Nephron progenitor cell (in vitro differentiated cells): ENCODE results near the gene DIS3.
"Not testable (repeated sequence)": the region's sequence is repeated elsewhere in the genome, so short reads cannot be mapped to it uniquely, and the experiment has no call there.

Experiments used
- DNase-seq: peaks from one replicate; pipeline ENCODE4 v3.0.0; 2021
- H3K27ac Mint-ChIP-seq: 2 replicates; pipeline ENCODE4 v1.8.0; 2021; ENCODE audit warnings: mild to moderate bottlenecking, moderate library complexity, mixed read lengths
- H3K27me3 Mint-ChIP-seq: 2 replicates; pipeline ENCODE4 v1.8.0; 2021; ENCODE audit warnings: mild to moderate bottlenecking, low read depth, mixed read lengths; ENCODE audit not compliant: poor library complexity
- H3K36me3 Mint-ChIP-seq: 2 replicates; pipeline ENCODE4 v1.8.0; 2021; ENCODE audit warnings: low read depth, mixed read lengths
- H3K4me1 Mint-ChIP-seq: 2 replicates; pipeline ENCODE4 v1.8.0; 2021; ENCODE audit warnings: mixed read lengths
- H3K4me3 Mint-ChIP-seq: 2 replicates; pipeline ENCODE4 v1.8.0; 2021; ENCODE audit warnings: mild to moderate bottlenecking, moderate library complexity, mixed read lengths
- H3K9me3 Mint-ChIP-seq: 2 replicates; pipeline ENCODE4 v1.8.0; 2021; ENCODE audit warnings: mild to moderate bottlenecking, moderate library complexity, mixed read lengths
- TF ChIP-seq, protein P1 (sequence below): fragments of 200-600 bp; sonication (generic); IDR thresholded peaks from 2 replicates; pipeline ENCODE4 v1.5.0; 2021; ENCODE audit warnings: antibody characterized with exemption

The DIS3 gene

DNA sequence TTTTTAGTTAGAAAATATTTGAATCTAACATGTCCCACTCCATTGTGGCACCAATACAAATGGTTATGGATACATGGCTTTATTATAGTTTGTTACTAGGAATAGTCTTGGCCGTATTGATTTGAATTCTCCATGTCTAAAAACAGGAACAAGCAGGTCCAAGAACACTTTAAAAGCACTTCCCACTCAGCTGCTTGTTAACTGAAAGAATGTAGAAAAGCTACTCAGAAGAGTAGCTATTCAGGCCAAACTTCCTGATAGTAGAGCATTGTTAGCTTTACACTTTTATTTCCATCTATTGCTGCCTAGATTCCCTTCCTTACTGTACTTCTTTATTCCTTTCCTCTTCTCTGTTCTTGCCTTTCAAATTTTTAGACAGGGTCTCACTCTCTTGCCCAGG is 7.1 kb upstream of the DIS3 start:
- H3K36me3 Mint-ChIP-seq, result peaks cover 60% of the 10 kb centered on the region
- no peaks in the 10 kb centered on the region for H3K9me3 Mint-ChIP-seq
- no peak for DNase-seq
- H3K27me3 Mint-ChIP-seq, result no peaks in the 10 kb centered on the region
- no peak overlapping the region for H3K4me3 Mint-ChIP-seq
- H3K4me1 Mint-ChIP-seq, result peaks cover 18% of the 10 kb centered on the region
- TF ChIP-seq, protein P1, sequence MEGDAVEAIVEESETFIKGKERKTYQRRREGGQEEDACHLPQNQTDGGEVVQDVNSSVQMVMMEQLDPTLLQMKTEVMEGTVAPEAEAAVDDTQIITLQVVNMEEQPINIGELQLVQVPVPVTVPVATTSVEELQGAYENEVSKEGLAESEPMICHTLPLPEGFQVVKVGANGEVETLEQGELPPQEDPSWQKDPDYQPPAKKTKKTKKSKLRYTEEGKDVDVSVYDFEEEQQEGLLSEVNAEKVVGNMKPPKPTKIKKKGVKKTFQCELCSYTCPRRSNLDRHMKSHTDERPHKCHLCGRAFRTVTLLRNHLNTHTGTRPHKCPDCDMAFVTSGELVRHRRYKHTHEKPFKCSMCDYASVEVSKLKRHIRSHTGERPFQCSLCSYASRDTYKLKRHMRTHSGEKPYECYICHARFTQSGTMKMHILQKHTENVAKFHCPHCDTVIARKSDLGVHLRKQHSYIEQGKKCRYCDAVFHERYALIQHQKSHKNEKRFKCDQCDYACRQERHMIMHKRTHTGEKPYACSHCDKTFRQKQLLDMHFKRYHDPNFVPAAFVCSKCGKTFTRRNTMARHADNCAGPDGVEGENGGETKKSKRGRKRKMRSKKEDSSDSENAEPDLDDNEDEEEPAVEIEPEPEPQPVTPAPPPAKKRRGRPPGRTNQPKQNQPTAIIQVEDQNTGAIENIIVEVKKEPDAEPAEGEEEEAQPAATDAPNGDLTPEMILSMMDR, result no peak
- no peak overlapping the region for H3K27ac Mint-ChIP-seq

DNA sequence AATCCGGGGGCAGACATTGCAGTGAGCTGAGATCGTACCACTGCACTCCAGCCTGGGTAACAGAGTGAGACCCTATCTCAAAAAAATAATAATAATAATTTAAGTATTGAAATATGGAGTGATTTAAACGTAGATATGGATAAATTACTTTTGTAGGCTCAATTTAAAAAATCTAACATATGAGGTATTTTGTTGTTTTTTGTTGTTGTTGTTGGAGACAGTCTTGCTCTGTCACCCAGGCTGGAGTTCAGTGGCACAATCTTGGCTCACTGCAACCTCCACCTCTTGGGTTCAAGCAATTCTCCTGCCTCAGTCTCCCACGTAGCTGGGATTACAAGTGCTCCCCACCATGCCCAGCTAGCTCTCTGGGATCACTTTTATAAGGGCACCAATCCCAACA is 3.0 kb upstream of the DIS3 start:
- not testable (repeated sequence) for DNase-seq, H3K27me3 Mint-ChIP-seq, H3K27ac Mint-ChIP-seq, H3K9me3 Mint-ChIP-seq
- peaks cover 48% of the 10 kb centered on the region for H3K4me1 Mint-ChIP-seq
- peak overlapping the region; percentile 31 for H3K4me3 Mint-ChIP-seq
- peaks cover 28% of the 10 kb centered on the region for H3K36me3 Mint-ChIP-seq

DNA sequence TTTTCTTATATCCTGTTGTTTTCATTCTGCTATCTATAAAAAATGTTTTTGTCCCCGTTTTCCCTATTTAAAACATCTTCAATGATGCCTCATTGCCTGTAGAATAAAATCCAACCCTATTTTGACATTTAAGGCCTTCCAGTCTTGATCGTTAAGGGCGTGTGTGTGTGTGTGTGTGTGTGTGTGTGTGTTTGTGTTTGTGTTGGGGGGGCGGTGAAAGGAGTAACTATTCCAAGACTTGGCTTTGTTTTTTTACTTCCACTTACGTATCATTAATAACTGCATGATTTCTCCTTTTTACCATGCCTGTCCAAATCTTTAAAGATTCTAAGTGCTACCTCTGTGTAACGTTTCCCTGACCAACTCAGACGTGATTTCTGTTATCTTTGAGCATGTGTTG is 1.0 kb upstream of the DIS3 start:
- TF ChIP-seq, protein P1, result no peak
- H3K27ac Mint-ChIP-seq, result peak overlapping the region; percentile 100
- H3K36me3 Mint-ChIP-seq, result peaks cover 34% of the 10 kb centered on the region
- no peaks in the 10 kb centered on the region for H3K27me3 Mint-ChIP-seq
- H3K9me3 Mint-ChIP-seq, result no peaks in the 10 kb centered on the region
- peak overlapping the region; percentile 98 for H3K4me3 Mint-ChIP-seq
- DNase-seq, result peak; percentile 8
- peaks cover 55% of the 10 kb centered on the region for H3K4me1 Mint-ChIP-seq

DNA sequence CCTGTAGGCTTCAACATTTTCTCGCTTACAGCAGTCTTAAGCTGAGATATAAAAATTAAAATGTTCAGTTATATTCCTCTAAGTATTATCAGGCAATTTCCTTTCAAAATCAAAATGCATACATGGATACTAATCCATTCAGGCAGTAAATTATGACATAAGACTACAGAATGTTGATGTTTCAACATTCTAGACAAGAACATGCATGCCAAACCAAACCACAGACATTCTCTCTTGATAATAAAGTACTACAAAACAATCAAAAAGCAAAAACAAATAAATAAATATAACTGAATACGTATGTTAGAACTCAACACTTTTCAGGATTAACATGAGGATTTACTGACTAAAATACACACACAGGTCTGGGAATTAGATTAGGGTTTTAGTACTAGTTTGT is 7.7 kb downstream of the DIS3 start:
- no peaks in the 10 kb centered on the region for H3K27me3 Mint-ChIP-seq
- peaks cover 72% of the 10 kb centered on the region for H3K36me3 Mint-ChIP-seq
- no peaks in the 10 kb centered on the region for H3K9me3 Mint-ChIP-seq
- H3K27ac Mint-ChIP-seq, result no peak overlapping the region
- TF ChIP-seq, protein P1, result no peak
- no peak for DNase-seq
- H3K4me3 Mint-ChIP-seq, result no peak overlapping the region
- no peaks in the 10 kb centered on the region for H3K4me1 Mint-ChIP-seq

DNA sequence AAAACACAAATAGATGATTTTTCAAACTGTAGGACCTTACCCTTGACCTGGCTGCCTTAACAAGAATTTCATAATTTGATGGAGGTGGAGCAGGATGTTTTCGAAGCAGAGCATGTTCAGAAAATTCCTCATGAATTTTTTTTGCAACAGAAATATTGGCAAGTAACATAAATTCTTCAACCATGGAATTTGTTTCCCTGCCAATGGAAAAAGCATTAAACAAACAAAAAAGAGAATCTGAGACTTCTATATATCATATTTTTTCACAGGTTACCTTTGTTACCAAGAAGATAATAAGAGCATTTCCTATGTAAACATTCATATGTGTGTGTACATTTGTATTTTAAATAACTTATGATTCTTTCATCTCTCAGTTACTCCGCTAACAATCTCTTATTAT is 18.3 kb downstream of the DIS3 start:
- H3K27me3 Mint-ChIP-seq, result no peaks in the 10 kb centered on the region
- H3K36me3 Mint-ChIP-seq, result peaks cover 65% of the 10 kb centered on the region
- H3K27ac Mint-ChIP-seq, result no peak overlapping the region
- TF ChIP-seq, protein P1, result no peak
- DNase-seq, result no peak
- no peaks in the 10 kb centered on the region for H3K4me1 Mint-ChIP-seq
- H3K9me3 Mint-ChIP-seq, result no peaks in the 10 kb centered on the region
- H3K4me3 Mint-ChIP-seq, result no peak overlapping the region

DNA sequence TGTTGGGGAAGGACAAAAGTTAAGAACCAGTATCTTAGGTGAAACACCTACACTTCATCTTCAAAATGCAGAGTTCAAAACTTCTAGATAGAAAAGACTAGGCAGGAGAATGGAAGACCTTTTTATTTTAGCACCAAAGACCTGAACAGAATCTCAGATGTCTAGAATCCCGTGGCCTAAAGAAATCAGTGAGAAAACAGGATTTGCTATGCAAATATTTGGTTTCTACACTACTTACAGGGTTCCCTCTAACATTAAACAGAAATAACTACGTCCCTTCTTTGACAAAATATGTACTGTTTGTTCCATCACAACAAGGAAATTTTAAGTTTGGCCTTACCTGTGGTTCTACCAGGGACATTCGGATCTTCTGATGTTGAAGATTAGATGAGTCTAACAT is 21.5 kb downstream of the DIS3 start:
- Mint-ChIP-seq H3K27me3 (no peaks in the 10 kb centered on the region), H3K9me3 (no peaks in the 10 kb centered on the region), H3K4me3 (no peak overlapping the region), H3K27ac (no peak overlapping the region), H3K36me3 (peaks cover 58% of the 10 kb centered on the region), H3K4me1 (no peaks in the 10 kb centered on the region)
- TF ChIP-seq, protein P1, result no peak
- DNase-seq, result no peak
